ENCODE results near the gene TAF6L. TPM values are rescaled to one million over a fixed set of nuclear protein-coding genes. Genes with fewer than 3 reads are reported as not detected.
A peak's percentile ranks its signal among the peaks of the same experiment; 100 is the strongest.

The TAF6L gene
- total RNA-seq, 1 experiment from 2014 or later = 37.7 TPM

- no peak overlapping the region for H3K18ac ChIP-seq (ENCODE audit: insufficient read length, low read depth, low read length)
- H3K9me3 Mint-ChIP-seq = no peaks in the 10 kb centered on the region
- peaks cover 2% of the 10 kb centered on the region for H3K79me1 ChIP-seq (ENCODE audit: insufficient read depth, low read depth, low read length, poor library complexity, severe bottlenecking)
- TF ChIP-seq CTCF (conservative IDR thresholded peaks at IDR 0.05) = no peak
- H4K91ac ChIP-seq (ENCODE audit: insufficient read length, low read depth, low read length) = no peak overlapping the region
- H3K27ac Mint-ChIP-seq = peak overlapping the region in 1 of 3 experiments; percentile 62; a peak in 2 of 7 replicates
- peaks cover 14 to 28% (median 20%) of the 10 kb centered on the region in 3 experiments; a peak in 6 of 7 replicates for H3K36me3 Mint-ChIP-seq (ENCODE audit: insufficient read depth in 1 of 3, low read depth in 3 of 3)
- no peak for DNase-seq
- no peak overlapping the region for H3K4ac ChIP-seq (ENCODE audit: low read depth, low read length)
- H2AFZ ChIP-seq (ENCODE audit: low read length) = no peak overlapping the region
- H3K23me2 ChIP-seq (ENCODE audit: insufficient read length, low read depth, low read length, poor library complexity, severe bottlenecking) = peaks cover 9% of the 10 kb centered on the region
- peaks cover 19 to 20% of the 10 kb centered on the region in 2 experiments for H3K4me1 Mint-ChIP-seq
- H3K14ac ChIP-seq (ENCODE audit: insufficient read depth, low read length) = no peak overlapping the region
- H2BK20ac ChIP-seq (ENCODE audit: low read depth, low read length, poor library complexity, severe bottlenecking) = no peak overlapping the region
- WGBS (ENCODE audit: extremely low coverage, insufficient read length, low lambda C conversion rate) = no CpG with 5 or more reads among the region's 5 CpGs
- H3K9ac ChIP-seq (ENCODE audit: extremely low read depth, insufficient read length, low read length) = no peak overlapping the region
- H2BK120ac ChIP-seq (ENCODE audit: low read depth, low read length, poor library complexity, severe bottlenecking) = no peak overlapping the region
- H3K23ac ChIP-seq (ENCODE audit: insufficient read length, low read depth, low read length) = no peak overlapping the region
- no peaks in the 10 kb centered on the region for H3K27me3 ChIP-seq (ENCODE audit: insufficient read depth, low read length)
- no peaks in the 10 kb centered on the region for H4K20me1 ChIP-seq (ENCODE audit: control insufficient read depth, insufficient read depth, insufficient read length)
- no peak overlapping the region for H3K56ac ChIP-seq (ENCODE audit: insufficient read length, low read depth, low read length)
- no peak overlapping the region for H2BK15ac ChIP-seq (ENCODE audit: low read depth, low read length)
- H3K79me2 ChIP-seq (ENCODE audit: insufficient read depth, low read length) = peaks cover 6% of the 10 kb centered on the region; the same call in 1 of the 2 replicates
- peak overlapping the region; percentile 96 to 99; a peak in 4 of 5 replicates for H3K4me3 Mint-ChIP-seq
- no peak overlapping the region for H3T11ph ChIP-seq (ENCODE audit: low read length)
- H2AK5ac ChIP-seq (ENCODE audit: insufficient read length, low read length) = no peak overlapping the region
- no peak overlapping the region for H4K5ac ChIP-seq (ENCODE audit: insufficient read length, low read depth, low read length)
- no peak overlapping the region for H2BK12ac ChIP-seq (ENCODE audit: insufficient read length, low read depth, low read length)
- H3K9me3 ChIP-seq (ENCODE audit: control insufficient read depth, low read depth, low read length) = no peaks in the 10 kb centered on the region
- H3K27ac ChIP-seq (ENCODE audit: insufficient read length, low read depth, low read length) = no peak overlapping the region
- H2BK5ac ChIP-seq (ENCODE audit: insufficient read length, low read length) = no peak overlapping the region
- H4K8ac ChIP-seq (replicated peaks; ENCODE audit: insufficient read length, low read depth, low read length) = no peak overlapping the region
- no peaks in the 10 kb centered on the region; the same call in 1 of the 2 replicates for H3K27me3 Mint-ChIP-seq (ENCODE audit: low read depth)
- no peak overlapping the region for H3K4me2 ChIP-seq (ENCODE audit: insufficient read depth, insufficient read length, low read length)
- no peaks in the 10 kb centered on the region for H3K4me1 ChIP-seq (ENCODE audit: insufficient read depth, low read length)
These were observed 35.5 kb downstream of the TAF6L start for GRCh38 chr11:62806611-62807121.
